HG03571 (cell line): Measurements from ENCODE around the gene THEM5.
"Not testable (repeated sequence)": the region's sequence is repeated elsewhere in the genome, so short reads cannot be mapped to it uniquely, and the experiment has no call there.

Source experiments
- ATAC-seq: cut with Tn5 transposase; IDR thresholded peaks from one replicate; pipeline ENCODE4 v1.9.1; 2021; ENCODE audit not compliant: unreplicated experiment

THEM5 gene, protein sequence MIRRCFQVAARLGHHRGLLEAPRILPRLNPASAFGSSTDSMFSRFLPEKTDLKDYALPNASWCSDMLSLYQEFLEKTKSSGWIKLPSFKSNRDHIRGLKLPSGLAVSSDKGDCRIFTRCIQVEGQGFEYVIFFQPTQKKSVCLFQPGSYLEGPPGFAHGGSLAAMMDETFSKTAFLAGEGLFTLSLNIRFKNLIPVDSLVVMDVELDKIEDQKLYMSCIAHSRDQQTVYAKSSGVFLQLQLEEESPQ

DNA sequence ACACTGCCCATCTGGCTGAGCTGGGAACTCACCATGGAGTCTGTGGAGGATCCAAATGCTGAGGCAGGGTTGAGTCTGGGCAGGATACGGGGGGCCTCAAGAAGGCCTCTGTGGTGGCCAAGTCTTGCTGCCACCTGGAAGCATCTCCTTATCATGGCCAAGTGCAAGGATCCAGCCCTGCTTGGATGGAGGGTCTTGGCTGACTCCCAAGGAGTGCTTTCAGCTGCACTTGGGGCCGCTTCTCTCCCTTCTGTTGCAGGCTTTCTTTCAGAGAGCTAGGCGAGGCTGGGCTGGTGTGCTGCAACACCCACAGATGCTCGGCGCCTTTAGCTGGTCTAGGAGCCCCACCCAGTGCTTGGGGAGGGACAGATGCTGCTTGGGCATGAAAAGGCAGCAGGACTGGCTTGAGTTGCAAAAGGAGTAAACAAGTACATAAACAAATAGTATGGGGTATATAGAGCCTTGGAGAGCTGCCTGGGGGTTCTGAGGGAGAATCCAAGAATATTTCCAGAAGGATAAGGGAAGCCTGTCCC, at the start of gene THEM5:
THEM5 (minus strand) TSS at position 302 of the 533 bp plus-strand sequence; CDS start at position 155, 147 bp downstream.
- no peak for ATAC-seq

GRCh38 chr1:151902858-151903257, 49.3 kb upstream of the THEM5 start:
- no peak for ATAC-seq

- ATAC-seq: not testable (repeated sequence)
Observed at GRCh38 chr1:151900804-151901203, 47.3 kb upstream of the THEM5 start.

DNA sequence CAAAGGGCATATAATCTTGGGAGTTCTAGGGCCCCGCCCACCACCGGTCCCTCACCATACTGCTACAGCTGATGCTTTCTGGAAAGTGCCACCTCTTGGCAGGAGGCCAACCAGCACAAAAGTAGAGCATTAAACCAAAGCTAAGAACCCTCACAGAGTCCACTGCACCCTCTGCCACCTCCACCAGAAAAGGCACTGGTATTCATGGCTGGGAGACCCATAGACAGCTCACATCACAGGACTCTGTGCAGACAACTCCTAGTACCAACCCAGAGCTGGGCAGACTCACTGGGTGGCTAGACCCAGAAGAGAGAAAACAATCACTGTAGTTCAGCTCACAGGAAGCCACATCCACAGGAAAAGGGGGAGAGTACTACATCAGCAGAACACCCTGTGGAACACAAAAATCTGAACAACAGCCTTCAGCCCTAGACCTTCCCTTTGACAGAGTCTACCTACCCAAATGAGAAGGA, 45.0 kb upstream of the THEM5 start:
- ATAC-seq: no peak

- ATAC-seq: no peak
Observed at GRCh38 chr1:151897991-151898431, 44.5 kb upstream of the THEM5 start.

DNA sequence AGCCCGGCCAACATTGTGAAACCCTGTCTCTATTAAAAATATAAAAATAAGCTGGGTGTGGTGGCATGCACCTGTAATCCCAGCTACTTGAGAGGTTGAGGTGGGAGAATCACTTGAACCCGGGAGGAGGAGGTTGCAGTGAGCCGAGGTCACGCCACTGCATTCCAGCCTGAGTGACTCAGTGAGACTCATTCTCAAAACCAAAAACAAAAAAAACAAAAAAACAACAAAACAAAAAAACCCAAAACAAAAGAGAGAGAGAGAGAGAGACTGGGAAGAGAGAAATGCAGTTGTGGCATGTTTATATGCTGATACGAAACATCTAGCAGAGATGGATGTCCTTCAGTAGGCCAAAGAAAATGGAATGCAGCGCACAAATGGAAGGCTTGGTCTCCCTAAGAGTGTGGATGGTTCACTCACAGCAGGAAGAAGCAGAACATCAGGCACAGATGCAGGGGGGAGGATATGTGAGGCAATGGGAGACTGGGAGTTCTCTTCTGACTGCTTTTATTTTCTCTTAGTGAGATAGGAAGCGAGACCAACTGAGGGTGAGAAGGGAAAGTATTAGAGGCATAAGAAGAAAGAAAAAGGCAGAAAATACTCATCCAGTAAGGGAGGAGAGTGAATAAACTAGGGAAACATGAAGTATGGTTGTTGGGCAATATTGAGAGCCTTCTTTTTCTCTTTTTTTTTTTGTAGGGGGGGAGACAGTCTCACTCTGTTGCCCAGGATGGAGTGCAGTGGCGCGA, 39.8 kb upstream of the THEM5 start:
- no peak for ATAC-seq

- ATAC-seq: no peak
Observed at GRCh38 chr1:151892190-151892589, 38.7 kb upstream of the THEM5 start.

- no peak for ATAC-seq
Observed at GRCh38 chr1:151891512-151891911, 38.0 kb upstream of the THEM5 start.

GRCh38 chr1:151888972-151889570, 35.6 kb upstream of the THEM5 start:
- ATAC-seq: no peak

- no peak for ATAC-seq
Observed at GRCh38 chr1:151887028-151887427, 33.5 kb upstream of the THEM5 start.

- ATAC-seq: no peak
Observed at GRCh38 chr1:151885479-151885878, 32.0 kb upstream of the THEM5 start.

DNA sequence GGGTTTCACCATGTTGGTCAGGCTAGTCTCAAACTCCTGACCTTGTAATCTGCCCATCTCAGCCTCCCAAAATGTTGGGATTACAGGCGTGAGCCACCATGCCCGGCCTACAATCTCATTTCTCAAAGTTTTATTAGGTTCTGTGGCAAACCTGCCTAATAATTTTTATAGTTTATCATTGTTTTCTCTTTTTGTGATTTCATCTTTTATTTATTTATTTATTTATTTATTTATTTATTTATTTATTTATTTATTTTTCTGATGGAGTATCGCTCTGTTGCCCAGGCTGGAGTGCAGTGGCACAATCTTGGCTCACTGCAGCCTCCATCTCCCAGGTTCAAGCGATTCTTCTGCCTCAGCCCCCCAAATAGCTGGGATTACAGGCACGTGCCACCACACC, 31.4 kb upstream of the THEM5 start:
- ATAC-seq: not testable (repeated sequence)

DNA sequence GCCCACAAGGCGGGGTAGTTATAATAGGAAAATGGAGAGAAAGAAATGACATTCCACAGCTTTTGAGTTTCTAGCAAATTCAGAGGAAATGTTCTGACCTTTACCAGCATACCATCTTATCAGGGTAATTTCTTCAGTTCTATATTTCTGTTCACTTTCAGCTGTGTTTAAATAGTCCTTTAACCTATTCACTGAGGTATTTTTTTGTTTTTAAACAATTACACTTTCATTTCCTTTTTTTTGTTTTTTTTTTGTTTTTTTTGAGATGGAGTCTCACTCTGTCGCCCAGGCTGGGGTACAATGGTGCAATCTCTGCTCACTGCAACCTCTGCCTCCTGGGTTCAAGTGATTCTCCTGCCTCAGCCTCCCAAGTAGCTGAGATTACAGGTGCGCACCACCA, 30.9 kb upstream of the THEM5 start:
- not testable (repeated sequence) for ATAC-seq

DNA sequence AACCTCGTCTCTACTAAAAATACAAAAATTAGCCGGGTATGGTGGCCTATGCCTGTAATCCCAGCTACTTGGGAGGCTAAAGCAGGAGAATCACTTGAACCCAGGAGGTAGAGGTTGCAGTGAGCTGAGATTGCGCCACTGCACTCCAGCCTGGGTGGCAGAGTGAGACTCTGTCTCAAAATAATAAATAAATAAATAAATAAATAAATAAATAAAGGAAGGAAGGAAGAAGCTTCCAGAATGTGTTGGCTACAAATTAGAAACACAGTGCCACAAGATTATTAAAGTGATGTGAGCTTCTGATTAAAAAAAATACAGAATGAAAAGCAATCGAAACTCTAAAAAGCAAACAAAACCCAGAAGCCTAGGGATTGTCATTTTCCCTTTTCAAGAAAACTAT, 30.4 kb upstream of the THEM5 start:
- not testable (repeated sequence) for ATAC-seq

GRCh38 chr1:151882918-151883317, 29.4 kb upstream of the THEM5 start:
- ATAC-seq: not testable (repeated sequence)

DNA sequence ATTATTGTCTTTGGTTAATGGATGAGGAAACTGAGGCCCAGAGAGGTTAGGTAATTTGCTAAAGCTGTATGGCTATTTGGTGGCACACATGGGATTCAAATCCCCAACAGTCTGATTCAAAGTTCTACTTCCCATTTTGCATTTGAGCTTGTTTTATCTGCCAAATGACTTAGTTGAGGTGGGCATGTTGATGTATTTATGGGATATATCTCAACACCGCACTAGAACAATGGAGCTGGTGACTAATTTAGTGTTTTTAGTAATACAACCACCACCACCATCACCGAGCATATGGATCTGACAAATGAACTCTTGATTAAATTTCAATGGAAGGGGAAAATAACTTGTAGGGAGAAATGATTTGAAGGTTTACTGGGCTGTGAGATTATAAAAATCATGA, 29.0 kb upstream of the THEM5 start:
- ATAC-seq: no peak

- no peak for ATAC-seq
Observed at GRCh38 chr1:151881479-151881878, 28.0 kb upstream of the THEM5 start.

- no peak for ATAC-seq
Observed at GRCh38 chr1:151875419-151876097, 22.0 kb upstream of the THEM5 start.

GRCh38 chr1:151872776-151873175, 19.3 kb upstream of the THEM5 start:
- ATAC-seq: not testable (repeated sequence)

- ATAC-seq: no peak
Observed at GRCh38 chr1:151871284-151872030, 17.9 kb upstream of the THEM5 start.
